ENCODE measurements around the gene SMIM38. TPM values are rescaled to one million over a fixed set of nuclear protein-coding genes. Genes with fewer than 3 reads are reported as not detected.

The SMIM38 gene
- total and polyA plus RNA-seq, 9 of the 15 experiments (the other 6 are each of a cell fraction or from before 2014, with no cell fraction given), result 0.07 to 1.2 (median 0.21) TPM; not detected in 2

DNA sequence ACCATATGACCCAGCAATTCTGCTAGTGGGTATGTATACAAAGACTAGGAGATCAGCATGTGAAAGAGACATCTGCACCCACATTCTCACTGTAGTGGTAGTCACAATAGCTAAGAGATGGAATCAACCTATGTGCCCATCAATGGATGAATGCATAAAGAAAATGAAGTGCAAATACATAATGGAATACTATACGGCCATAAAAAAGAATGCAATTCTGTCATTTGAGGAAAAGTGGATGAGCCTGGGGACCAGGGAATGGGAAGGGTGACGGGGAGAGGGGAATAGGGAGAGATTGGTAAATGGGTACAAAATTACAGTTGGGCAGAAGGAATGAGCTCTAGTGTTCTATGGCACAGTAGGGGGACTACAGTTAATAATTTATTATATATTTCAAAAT lies 26.7 kb upstream of the SMIM38 start:
- H3K4me1 ChIP-seq (replicated peaks in 1 of 2; ENCODE audit: control insufficient read depth in 2 of 2, insufficient read depth in 2 of 2, low read length in 2 of 2), result 0 out of 5 replicates have a peak, but pooled peaks cover 0 to 3% of the 10 kb centered on the region in 2 experiments
- in situ Hi-C loops (cut with MboI) (no loop called here), intact Hi-C loops (cut with micrococcal nuclease) (no loop called here)
- H3K4me2 ChIP-seq (ENCODE audit: insufficient read depth, low read length), result no peak overlapping the region
- H3K9me3 ChIP-seq (replicated peaks; ENCODE audit: control insufficient read depth, insufficient read depth, low read depth, low read length), result no peaks in the 10 kb centered on the region
- no peak overlapping the region for H3K27ac ChIP-seq (ENCODE audit: extremely low read depth, low read depth, low read length)
- H3K36me3 ChIP-seq (ENCODE audit: control insufficient read depth, insufficient read depth, low read length), result no peaks in the 10 kb centered on the region
- H3K9me1 ChIP-seq (ENCODE audit: control insufficient read depth, insufficient read depth, low read length), result no peaks in the 10 kb centered on the region
- no TSS peak for BruUV-seq (replicated peaks)
- WGBS (ENCODE audit: insufficient coverage, low coverage, missing lambda C conversion rate), result 4% methylated on average over 2 of the region's 2 CpGs
- H4K20me1 ChIP-seq (replicated peaks; ENCODE audit: control insufficient read depth, insufficient read depth, low read length), result no peaks in the 10 kb centered on the region
- TF ChIP-seq KDM5B (IDR thresholded peaks at IDR 0.05; ENCODE audit: insufficient replicate concordance, low read depth, low read length) (no peak), HDAC8 (tag; IDR thresholded peaks at IDR 0.05) (no peak), ZNF146 (CRISPR knock-in tag; IDR thresholded peaks at IDR 0.05; ENCODE audit: unreplicated experiment) (peak; percentile 57), YY1 (IDR thresholded peaks at IDR 0.05; ENCODE audit: borderline replicate concordance in 1 of 3, control insufficient read depth in 1 of 3, extremely low read depth in 1 of 3, insufficient read depth in 3 of 3, insufficient read length in 1 of 3, insufficient replicate concordance in 2 of 3, low read depth in 1 of 3, low read length in 2 of 3) (no peak), RB1 (IDR thresholded peaks at IDR 0.05; ENCODE audit: low read depth) (no peak), MIER1 (IDR thresholded peaks at IDR 0.05; ENCODE audit: low read depth) (no peak), CBX8 (IDR thresholded peaks at IDR 0.05; ENCODE audit: borderline replicate concordance, extremely low read depth, low read depth, low read length, poor library complexity, severe bottlenecking) (no peak)
- H2AFZ ChIP-seq (ENCODE audit: low read depth, low read length), result no peak overlapping the region
- no peak for FAIRE-seq
- CTCF ChIA-PET (ENCODE audit: low intra/inter-chr PET ratio), result no interaction called here
- H3K9ac ChIP-seq (ENCODE audit: insufficient read depth in 1 of 2, low read depth in 2 of 2, low read length in 2 of 2), result no peak overlapping the region
- peaks cover 0 to 14% of the 10 kb centered on the region in 2 experiments; a peak in 3 of 5 replicates for H3K27me3 ChIP-seq (ENCODE audit: control insufficient read depth in 2 of 2, insufficient read depth in 2 of 2, low read length in 2 of 2)
- no peak for ATAC-seq
- POLR2A ChIA-PET, result interaction anchor here (0.5 kb wide), 1 partner anchor 793 kb away, joined by 3 read pairs; no protein-coding TSS in a partner anchor
- no peak for DNase-seq (ENCODE audit: extremely low read depth in 1 of 4, low spot score in 3 of 4)
- no peaks in the 10 kb centered on the region for H3K79me2 ChIP-seq (ENCODE audit: control insufficient read depth, insufficient read depth, low read length)
- no peak overlapping the region for H3K4me3 ChIP-seq
